Mononuclear cell (primary cell): ENCODE results near the gene MTCH2. TPM values are rescaled to one million over a fixed set of nuclear protein-coding genes. Genes with fewer than 3 reads are reported as not detected.
A peak's percentile ranks its signal among the peaks of the same experiment; 100 is the strongest.

Experiments
- H3K27me3 ChIP-seq: 2 replicates; pipeline ENCODE4 v1.6.0; 2011; ENCODE audit warnings: low read length, control low read depth; ENCODE audit not compliant: insufficient read depth
- H3K4me1 ChIP-seq: 2 replicates; pipeline ENCODE4 v1.5.1; 2011; ENCODE audit warnings: mild to moderate bottlenecking, low read length, control low read depth; ENCODE audit not compliant: insufficient read depth
- H3K4me3 ChIP-seq: 2 replicates; pipeline ENCODE4 v1.5.1; 2011; ENCODE audit warnings: mild to moderate bottlenecking, low read length, moderate library complexity
- H3K9me3 ChIP-seq: 2 replicates; pipeline ENCODE4 v1.5.1; 2011; ENCODE audit warnings: low read depth, mild to moderate bottlenecking, control low read depth, low read length
- total RNA-seq: library from RNA; depleted of rRNA; stranded (reverse); fragments of >200 nt; gene quantifications from one replicate; pipeline ENCODE4 v1.2.3, GENCODE V29; 2012

Gene MTCH2
- total RNA-seq, 1 donor = 16.7 TPM

- H3K4me1 ChIP-seq = peaks cover 33% of the 10 kb centered on the region
- H3K27me3 ChIP-seq = peaks cover 21% of the 10 kb centered on the region
- H3K4me3 ChIP-seq = no peak overlapping the region
- no peaks in the 10 kb centered on the region for H3K9me3 ChIP-seq
Observed at GRCh38 chr11:47589584-47589976, 52.8 kb downstream of the MTCH2 start.

- peaks cover 33% of the 10 kb centered on the region for H3K4me1 ChIP-seq
- H3K9me3 ChIP-seq = no peaks in the 10 kb centered on the region
- peaks cover 18% of the 10 kb centered on the region for H3K27me3 ChIP-seq
- H3K4me3 ChIP-seq = no peak overlapping the region
Observed at GRCh38 chr11:47589118-47589517, 53.2 kb downstream of the MTCH2 start.

GRCh38 chr11:47587723-47588326, 54.5 kb downstream of the MTCH2 start:
- Histone ChIP-seq H3K9me3 (no peaks in the 10 kb centered on the region), H3K4me3 (no peak overlapping the region), H3K27me3 (peaks cover 7% of the 10 kb centered on the region), H3K4me1 (peaks cover 21% of the 10 kb centered on the region)

GRCh38 chr11:47587039-47587716, 55.2 kb downstream of the MTCH2 start:
- Histone ChIP-seq H3K9me3 (no peaks in the 10 kb centered on the region), H3K4me1 (peaks cover 21% of the 10 kb centered on the region), H3K27me3 (peaks cover 3% of the 10 kb centered on the region)

GRCh38 chr11:47586098-47586855, 56.1 kb downstream of the MTCH2 start, which contains the start of gene FAM180B:
Gene FAM180B, plus strand, starts transcription at chr11:47586678. Its CDS starts 91 bp downstream, at chr11:47586769.
- Histone ChIP-seq H3K27me3 (no peaks in the 10 kb centered on the region), H3K4me3 (no peak within 1 kb of the TSS), H3K9me3 (no peaks in the 10 kb centered on the region), H3K4me1 (peaks cover 13% of the 10 kb centered on the region)

More at GRCh38 chr11:47587039-47587716, 55.2 kb downstream of the MTCH2 start:
- H3K4me3 ChIP-seq = no peak overlapping the region

GRCh38 chr11:47583844-47584243, 58.5 kb downstream of the MTCH2 start:
- H3K27me3 ChIP-seq = no peaks in the 10 kb centered on the region
- peaks cover 29% of the 10 kb centered on the region for H3K4me1 ChIP-seq
- no peak overlapping the region for H3K4me3 ChIP-seq
- H3K9me3 ChIP-seq = no peaks in the 10 kb centered on the region

- Histone ChIP-seq H3K4me3 (peak within 1 kb of the TSS; percentile 87), H3K27me3 (no peaks in the 10 kb centered on the region), H3K4me1 (peaks cover 31% of the 10 kb centered on the region), H3K9me3 (no peaks in the 10 kb centered on the region)
Observed at GRCh38 chr11:47578524-47579494, 63.5 kb downstream of the MTCH2 start, which contains the start of the genes KBTBD4 and NDUFS3. Gene KBTBD4, minus strand, starts transcription at chr11:47578970. Its CDS starts 19 bp downstream, at chr11:47578951. Gene NDUFS3, plus strand, starts transcription at chr11:47579074. Its CDS starts 18 bp downstream, at chr11:47579092.

GRCh38 chr11:47577460-47578041, 64.8 kb downstream of the MTCH2 start:
- Histone ChIP-seq H3K4me1 (peaks cover 31% of the 10 kb centered on the region), H3K4me3 (no peak overlapping the region), H3K9me3 (no peaks in the 10 kb centered on the region), H3K27me3 (no peaks in the 10 kb centered on the region)

GRCh38 chr11:47573321-47573720, 69.0 kb downstream of the MTCH2 start:
- Histone ChIP-seq H3K9me3 (no peaks in the 10 kb centered on the region), H3K4me3 (no peak overlapping the region), H3K4me1 (peaks cover 13% of the 10 kb centered on the region), H3K27me3 (no peaks in the 10 kb centered on the region)

GRCh38 chr11:47572715-47573255, 69.6 kb downstream of the MTCH2 start:
- Histone ChIP-seq H3K27me3 (no peaks in the 10 kb centered on the region), H3K4me3 (no peak overlapping the region), H3K9me3 (no peaks in the 10 kb centered on the region), H3K4me1 (peaks cover 7% of the 10 kb centered on the region)

- Histone ChIP-seq H3K4me1 (peaks cover 3% of the 10 kb centered on the region), H3K9me3 (no peaks in the 10 kb centered on the region), H3K4me3 (no peak overlapping the region)
Observed at GRCh38 chr11:47571895-47572294, 70.5 kb downstream of the MTCH2 start.

GRCh38 chr11:47571357-47571729, 71.0 kb downstream of the MTCH2 start:
- peaks cover 9% of the 10 kb centered on the region for H3K4me1 ChIP-seq
- H3K4me3 ChIP-seq = no peak overlapping the region
- H3K27me3 ChIP-seq = no peaks in the 10 kb centered on the region
- no peaks in the 10 kb centered on the region for H3K9me3 ChIP-seq

More at GRCh38 chr11:47571895-47572294, 70.5 kb downstream of the MTCH2 start:
- no peaks in the 10 kb centered on the region for H3K27me3 ChIP-seq

GRCh38 chr11:47570651-47571356, 71.6 kb downstream of the MTCH2 start:
- no peaks in the 10 kb centered on the region for H3K9me3 ChIP-seq
- no peak overlapping the region for H3K4me3 ChIP-seq
- H3K27me3 ChIP-seq = no peaks in the 10 kb centered on the region
- peaks cover 13% of the 10 kb centered on the region for H3K4me1 ChIP-seq
